ENCODE data around the gene CCDC15.

- TF ChIP-seq CTCF (IDR thresholded peaks at IDR 0.05): no peak
- TF ChIP-seq POLR2A (IDR thresholded peaks at IDR 0.05): no peak
- no peak for TF ChIP-seq POLR2AphosphoS5 (IDR thresholded peaks at IDR 0.05)
Measured at GRCh38 chr11:125074511-125075241, 120.7 kb downstream of the CCDC15 start.
